Esophagus squamous epithelium (tissue), 5 donors: ENCODE data around the gene GRK5. TPM values are rescaled to one million over a fixed set of nuclear protein-coding genes. Genes with fewer than 3 reads are reported as not detected.

Experiments
- DNase-seq: peaks from one replicate; lab custom pipeline; 2025; lab: John Stamatoyannopoulos, UW
- H3K27ac ChIP-seq, 4 donors: fragments of 200-600 bp; sonication (generic); one replicate each; pipeline ENCODE4 v1.5.1; 2016 to 2019; ENCODE audit warnings: mild to moderate bottlenecking in 1 of 4
- H3K27me3 ChIP-seq, 4 donors: fragments of 200-600 bp; sonication (generic); 1 replicate in 3 of 4; 2 replicates in 1 of 4; pipeline versions ENCODE4 v1.5.1 to v1.6.0; 2017 to 2021; ENCODE audit warnings: antibody characterized with exemption in 1 of 4
- H3K36me3 ChIP-seq, 3 donors: fragments of 200-600 bp; sonication (generic); one replicate each; pipeline ENCODE4 v1.5.1; 2016 to 2019
- H3K4me1 ChIP-seq, 3 donors: fragments of 200-600 bp; sonication (generic); one replicate each; pipeline ENCODE4 v1.5.1; 2017 to 2019
- H3K4me3 ChIP-seq, 4 donors: fragments of 200-600 bp; sonication (generic); 1 replicate in 3 of 4; 2 replicates in 1 of 4; pipeline ENCODE4 v1.5.1; 2016 to 2019; ENCODE audit warnings: mild to moderate bottlenecking in 2 of 4, moderate library complexity in 1 of 4
- H3K9me3 ChIP-seq, 3 donors: fragments of 200-600 bp; sonication (generic); one replicate each; pipeline ENCODE4 v1.5.1; 2016 to 2019
- CTCF ChIP-seq, 6 experiments: fragments of 450-650 bp in 4 of 6; fragments of 200-600 bp in 2 of 6; sonication (generic) in 2 of 6; IDR thresholded peaks; one replicate each; pipeline ENCODE4 v1.5.1; 2016 to 2019; ENCODE audit warnings: antibody characterized with exemption in 6 of 6, mild to moderate bottlenecking in 4 of 6, moderate library complexity in 4 of 6
- POLR2A ChIP-seq, 4 donors: fragments of 450-650 bp; IDR thresholded peaks; one replicate each; pipeline ENCODE4 v1.6.1; 2017; ENCODE audit warnings: antibody characterized with exemption in 4 of 4, mild to moderate bottlenecking in 4 of 4, moderate library complexity in 3 of 4
- WGBS, 2 donors: methylation state at CpG; one replicate each; pipeline ENCODE4 v1.1.5; 2018; 5-methylcytosine and 5-hydroxymethylcytosine counted together
- intact Hi-C: fragments of 100-400 bp; cut with DNase I; formaldehyde crosslinking; loops from one replicate; pipeline ENCODE4 v1.15.0; 2022
- total RNA-seq, 4 donors: library from RNA; depleted of rRNA; stranded (reverse); fragments of >200 nt; gene quantifications; one replicate each; pipeline ENCODE4 v1.1.0, GENCODE V29; 2016
- donor health status: DM: yes; HTN: yes; CAD: no.

The GRK5 gene
- total RNA-seq, 4 donors from 2014 or later = 2.4 to 18.9 (median 6.3) TPM

- Histone ChIP-seq H3K27me3 (no peaks in the 10 kb centered on the region), H3K4me3 (no peak overlapping the region), H3K36me3 (peaks cover 0 to 8% (median 0%) of the 10 kb centered on the region in 3 donors), H3K9me3 (no peaks in the 10 kb centered on the region), H3K27ac (no peak overlapping the region), H3K4me1 (peaks cover 3 to 69% (median 21%) of the 10 kb centered on the region in 3 donors)
- intact Hi-C loops = no loop called here
- no peak for DNase-seq
- TF ChIP-seq CTCF (IDR thresholded peaks at IDR 0.05) (no peak), POLR2A (IDR thresholded peaks at IDR 0.05) (no peak)
- 84 to 88% methylated on average over 4 to 8 of the region's 10 CpGs for WGBS, 2 donors
Measured at GRCh38 chr10:119326167-119326566, 118.8 kb downstream of the GRK5 start.

- DNase-seq = no peak
- no peak for TF ChIP-seq CTCF (IDR thresholded peaks at IDR 0.05)
- 84 to 100% methylated on average over 2 to 5 of the region's 14 CpGs for WGBS, 2 donors
- no peaks in the 10 kb centered on the region for H3K9me3 ChIP-seq
- H3K27ac ChIP-seq = no peak overlapping the region
- no peaks in the 10 kb centered on the region for H3K27me3 ChIP-seq
- intact Hi-C loops = no loop called here
- H3K4me1 ChIP-seq = peaks cover 3 to 68% (median 21%) of the 10 kb centered on the region in 3 donors
- peaks cover 0 to 8% (median 0%) of the 10 kb centered on the region in 3 donors for H3K36me3 ChIP-seq
- H3K4me3 ChIP-seq = no peak overlapping the region
Measured at GRCh38 chr10:119327096-119327745, 119.8 kb downstream of the GRK5 start.

GRCh38 chr10:119328223-119328622 lies 120.9 kb downstream of the GRK5 start:
- TF ChIP-seq CTCF (IDR thresholded peaks at IDR 0.05) = no peak
- TF ChIP-seq POLR2A (IDR thresholded peaks at IDR 0.05) = no peak
- intact Hi-C loops = no loop called here
- H3K27ac ChIP-seq = no peak overlapping the region
- WGBS, 2 donors = no CpG with 5 or more reads among the region's 2 CpGs
- DNase-seq = no peak
- peaks cover 0 to 8% (median 0%) of the 10 kb centered on the region in 3 donors for H3K36me3 ChIP-seq
- peaks cover 3 to 65% (median 21%) of the 10 kb centered on the region in 3 donors for H3K4me1 ChIP-seq
- no peak overlapping the region for H3K4me3 ChIP-seq
- no peaks in the 10 kb centered on the region for H3K27me3 ChIP-seq
- no peaks in the 10 kb centered on the region for H3K9me3 ChIP-seq

GRCh38 chr10:119330342-119330741 lies 123.0 kb downstream of the GRK5 start:
- intact Hi-C loops = no loop called here
- Histone ChIP-seq H3K36me3 (peaks cover 0 to 8% (median 0%) of the 10 kb centered on the region in 3 donors), H3K27me3 (no peaks in the 10 kb centered on the region), H3K27ac (peak overlapping the region; percentile 15 to 70 (median 58)), H3K4me1 (peaks cover 0 to 47% (median 8%) of the 10 kb centered on the region in 3 donors), H3K4me3 (no peak overlapping the region), H3K9me3 (no peaks in the 10 kb centered on the region)
- TF ChIP-seq CTCF (IDR thresholded peaks at IDR 0.05) (no peak), POLR2A (IDR thresholded peaks at IDR 0.05) (no peak)
- DNase-seq = no peak
- WGBS, 2 donors = 33 to 48% methylated on average over 4 to 5 of the region's 5 CpGs

GRCh38 chr10:119331061-119331460 lies 123.7 kb downstream of the GRK5 start:
- WGBS, 2 donors = 73 to 96% methylated on average over 9 to 12 of the region's 15 CpGs
- intact Hi-C loops = no loop called here
- peaks cover 0 to 8% (median 0%) of the 10 kb centered on the region in 3 donors for H3K36me3 ChIP-seq

More at GRCh38 chr10:119331061-119331460, 123.7 kb downstream of the GRK5 start:
- H3K4me3 ChIP-seq = no peak overlapping the region
- H3K27me3 ChIP-seq = no peaks in the 10 kb centered on the region
- H3K4me1 ChIP-seq = peaks cover 0 to 47% (median 8%) of the 10 kb centered on the region in 3 donors
- DNase-seq = no peak
- H3K9me3 ChIP-seq = no peaks in the 10 kb centered on the region
- TF ChIP-seq POLR2A (IDR thresholded peaks at IDR 0.05) = no peak
- TF ChIP-seq CTCF (IDR thresholded peaks at IDR 0.05) = no peak
- H3K27ac ChIP-seq = peak overlapping the region; percentile 15 to 70 (median 58)
